Right hindlimb (tissue), 1 donor: ENCODE results near the gene NPRL2.

Experiments used
- DNase-seq: peaks from one replicate; pipeline ENCODE4 v3.0.0-alpha.2; 2018

Gene NPRL2

GRCh38 chr3:50373146-50374051 lies 22.8 kb upstream of the NPRL2 start:
- DNase-seq, result no peak

GRCh38 chr3:50372349-50372748 lies 21.8 kb upstream of the NPRL2 start:
- DNase-seq, result no peak

GRCh38 chr3:50371133-50371685 lies 20.6 kb upstream of the NPRL2 start:
- no peak for DNase-seq

- peak; percentile 75 for DNase-seq
Observed at GRCh38 chr3:50370594-50370993, 20.0 kb upstream of the NPRL2 start.

- no peak for DNase-seq
Observed at GRCh38 chr3:50369012-50369670, 18.6 kb upstream of the NPRL2 start.

- no peak for DNase-seq
Observed at GRCh38 chr3:50365842-50366220, 15.3 kb upstream of the NPRL2 start.

- peak; percentile 87 for DNase-seq
Observed at GRCh38 chr3:50365080-50365841, 14.7 kb upstream of the NPRL2 start.

GRCh38 chr3:50364573-50365079 lies 14.1 kb upstream of the NPRL2 start:
- DNase-seq, result no peak

- no peak for DNase-seq
Observed at GRCh38 chr3:50359760-50360110, 9.2 kb upstream of the NPRL2 start.

- DNase-seq, result peak; percentile 99
Observed at GRCh38 chr3:50358911-50359759, 8.6 kb upstream of the NPRL2 start, which contains the start of gene TMEM115. TMEM115 (minus strand) TSS chr3:50359521; CDS start chr3:50359063, 458 bp downstream.

GRCh38 chr3:50358355-50358910 lies 7.9 kb upstream of the NPRL2 start:
- no peak for DNase-seq

- DNase-seq, result no peak
Observed at GRCh38 chr3:50357481-50357880, 6.9 kb upstream of the NPRL2 start.

GRCh38 chr3:50356553-50356952 lies 6.0 kb upstream of the NPRL2 start:
- DNase-seq, result no peak

- no peak for DNase-seq
Observed at GRCh38 chr3:50355829-50356552, 5.4 kb upstream of the NPRL2 start.

GRCh38 chr3:50354850-50355249 lies 4.3 kb upstream of the NPRL2 start:
- no peak for DNase-seq

GRCh38 chr3:50354186-50354764 lies 3.7 kb upstream of the NPRL2 start:
- DNase-seq, result no peak

- no peak for DNase-seq
Observed at GRCh38 chr3:50353245-50354004, 2.9 kb upstream of the NPRL2 start.

GRCh38 chr3:50352781-50353180 lies 2.2 kb upstream of the NPRL2 start:
- no peak for DNase-seq

- no peak for DNase-seq
Observed at GRCh38 chr3:50351323-50351697, 735 bp upstream of the NPRL2 start.

GRCh38 chr3:50350213-50350526 lies 405 bp downstream of the NPRL2 start:
- DNase-seq, result no peak
